Mesenchymal stem cell (in vitro differentiated cells and primary cell): ENCODE measurements around the gene FRMD8.

Experiments
- DNase-seq: peaks from one replicate; pipeline ENCODE4 v3.0.0-alpha.2; 2013
- H2AFZ ChIP-seq: one replicate; pipeline ENCODE4 v1.6.1; 2013; ENCODE audit warnings: low read depth, mild to moderate bottlenecking, control low read depth, inconsistent platforms, low read length, moderate library complexity
- H2AK5ac ChIP-seq: 2 replicates; pipeline ENCODE4 v1.6.1; 2013; ENCODE audit warnings: low read length, moderate library complexity, mild to moderate bottlenecking, inconsistent platforms; ENCODE audit not compliant: severe bottlenecking
- H2BK120ac ChIP-seq: one replicate; pipeline ENCODE4 v1.6.1; 2013; ENCODE audit warnings: low read depth, mild to moderate bottlenecking, inconsistent platforms, low read length, moderate library complexity
- H2BK12ac ChIP-seq, 2 experiments: one replicate each; pipeline ENCODE4 v1.6.1; 2013; ENCODE audit warnings: inconsistent platforms in 2 of 2, low read length in 2 of 2, mild to moderate bottlenecking in 2 of 2, moderate library complexity in 2 of 2, control low read depth in 1 of 2
- H2BK15ac ChIP-seq: one replicate; pipeline ENCODE4 v1.6.1; 2013; ENCODE audit warnings: mild to moderate bottlenecking, low read depth, inconsistent platforms; ENCODE audit not compliant: poor library complexity, severe bottlenecking
- H2BK5ac ChIP-seq: 2 replicates; pipeline ENCODE4 v1.6.1; 2013; ENCODE audit warnings: low read depth, mild to moderate bottlenecking, low read length, control low read depth, inconsistent platforms; ENCODE audit not compliant: poor library complexity, severe bottlenecking
- H3K14ac ChIP-seq, 2 experiments: one replicate each; pipeline ENCODE4 v1.6.1; 2013; ENCODE audit warnings: inconsistent platforms in 2 of 2, low read length in 2 of 2, control low read depth in 1 of 2, mild to moderate bottlenecking in 1 of 2, moderate library complexity in 1 of 2
- H3K18ac ChIP-seq, 2 experiments: one replicate each; pipeline ENCODE4 v1.6.1; 2013; ENCODE audit warnings: inconsistent platforms in 2 of 2, low read length in 2 of 2, control low read depth in 1 of 2, low read depth in 1 of 2, mild to moderate bottlenecking in 1 of 2
- H3K23ac ChIP-seq, 2 experiments: one replicate each; pipeline ENCODE4 v1.6.1; 2013; ENCODE audit warnings: inconsistent platforms in 2 of 2, low read length in 2 of 2, mild to moderate bottlenecking in 2 of 2, moderate library complexity in 2 of 2, control low read depth in 1 of 2
- H3K27ac ChIP-seq: 2 replicates; pipeline ENCODE4 v1.5.1; 2013; ENCODE audit warnings: mild to moderate bottlenecking, moderate library complexity, low read length, control low read depth, inconsistent platforms; ENCODE audit not compliant: poor library complexity, severe bottlenecking
- H3K27me3 ChIP-seq, 2 experiments: 2 replicates each; pipeline versions ENCODE4 v1.6.1 to v1.7.0; 2013; ENCODE audit warnings: low read length in 2 of 2, mild to moderate bottlenecking in 2 of 2, moderate library complexity in 2 of 2, control low read depth in 1 of 2, inconsistent platforms in 1 of 2; ENCODE audit not compliant: control insufficient read depth in 1 of 2, insufficient read depth in 1 of 2
- H3K36me3 ChIP-seq, 2 experiments: 2 replicates each; pipeline versions ENCODE4 v1.6.1 to v1.7.0; 2013; ENCODE audit warnings: low read length in 2 of 2, control low read depth in 1 of 2, inconsistent platforms in 1 of 2, low read depth in 1 of 2, mild to moderate bottlenecking in 1 of 2; ENCODE audit not compliant: insufficient read depth in 2 of 2, control insufficient read depth in 1 of 2
- H3K4ac ChIP-seq, 2 experiments: one replicate each; pipeline ENCODE4 v1.6.1; 2013; ENCODE audit warnings: inconsistent platforms in 2 of 2, low read length in 2 of 2, mild to moderate bottlenecking in 2 of 2, moderate library complexity in 2 of 2, control low read depth in 1 of 2, low read depth in 1 of 2
- H3K4me1 ChIP-seq: 2 replicates; pipeline ENCODE4 v1.6.1; 2013; ENCODE audit warnings: low read depth, low read length, control low read depth; ENCODE audit not compliant: control insufficient read depth, insufficient read depth
- H3K4me2 ChIP-seq: 2 replicates; pipeline ENCODE4 v1.6.1; 2013; ENCODE audit warnings: low read length, mild to moderate bottlenecking, inconsistent platforms; ENCODE audit not compliant: poor library complexity, severe bottlenecking
- H3K4me3 ChIP-seq, 2 experiments: 2 replicates each; pipeline versions ENCODE4 v1.5.1 to v1.7.0; 2013; ENCODE audit warnings: low read length in 2 of 2, mild to moderate bottlenecking in 2 of 2, control low read depth in 1 of 2, low read depth in 1 of 2; ENCODE audit not compliant: insufficient read depth in 1 of 2
- H3K79me1 ChIP-seq: replicated peaks from 2 replicates; pipeline ENCODE4 v1.6.1; 2013; ENCODE audit warnings: mild to moderate bottlenecking, control low read depth, low read length, inconsistent platforms; ENCODE audit not compliant: poor library complexity, severe bottlenecking
- H3K9ac ChIP-seq: 2 replicates; pipeline ENCODE4 v1.7.0; 2013; ENCODE audit warnings: mild to moderate bottlenecking, low read length, moderate library complexity
- H3K9me3 ChIP-seq: 2 replicates; pipeline ENCODE4 v1.7.0; 2013; ENCODE audit warnings: mild to moderate bottlenecking, low read length; ENCODE audit not compliant: control insufficient read depth
- H4K8ac ChIP-seq: one replicate; pipeline ENCODE4 v1.6.1; 2013; ENCODE audit warnings: inconsistent platforms, mild to moderate bottlenecking, low read length, moderate library complexity
- H4K91ac ChIP-seq: one replicate; pipeline ENCODE4 v1.6.1; 2013; ENCODE audit warnings: mild to moderate bottlenecking, low read length, inconsistent platforms
- WGBS: methylation state at CpG from one replicate; pipeline ENCODE4 v1.1.7; 2013; ENCODE audit warnings: mixed read lengths; 5-methylcytosine and 5-hydroxymethylcytosine counted together

Gene FRMD8

GRCh38 chr11:65363770-65364169, 22.7 kb upstream of the FRMD8 start:
- Histone ChIP-seq H2BK15ac (no peak overlapping the region), H3K4me3 (no peak overlapping the region), H2AK5ac (no peak overlapping the region), H3K79me1 (peaks cover 2% of the 10 kb centered on the region), H2AFZ (no peak overlapping the region), H2BK120ac (no peak overlapping the region), H2BK12ac (no peak overlapping the region), H3K4ac (no peak overlapping the region), H4K8ac (no peak overlapping the region), H3K36me3 (no peaks in the 10 kb centered on the region), H3K23ac (no peak overlapping the region), H3K27me3 (peaks cover 0 to 3% of the 10 kb centered on the region in 2 experiments), H3K9me3 (no peaks in the 10 kb centered on the region), H3K18ac (no peak overlapping the region), H3K14ac (no peak overlapping the region), H3K4me2 (no peak overlapping the region), H3K4me1 (no peaks in the 10 kb centered on the region), H2BK5ac (no peak overlapping the region), H3K9ac (no peak overlapping the region), H3K27ac (no peak overlapping the region), H4K91ac (no peak overlapping the region)
- WGBS = 83% methylated on average over 3 of the region's 3 CpGs
- DNase-seq = no peak

- no peak overlapping the region for H2AK5ac ChIP-seq
These were observed 20.1 kb upstream of the FRMD8 start for GRCh38 chr11:65366340-65366773.

GRCh38 chr11:65370659-65371049, 15.8 kb upstream of the FRMD8 start:
- Histone ChIP-seq H3K27me3 (no peaks in the 10 kb centered on the region), H2BK12ac (peak overlapping the region; percentile 61 to 69), H3K4me1 (peaks cover 4% of the 10 kb centered on the region), H3K14ac (no peak overlapping the region), H3K18ac (peak overlapping the region; percentile 31 to 91), H3K27ac (peak overlapping the region; percentile 25), H3K4ac (peak overlapping the region in 1 of 2 experiments; percentile 63), H3K4me3 (no peak overlapping the region), H2AK5ac (no peak overlapping the region), H3K4me2 (no peak overlapping the region), H3K23ac (no peak overlapping the region), H2AFZ (no peak overlapping the region), H2BK120ac (peak overlapping the region; percentile 23), H3K9ac (peak overlapping the region; percentile 79), H3K36me3 (no peaks in the 10 kb centered on the region), H2BK15ac (peak overlapping the region; percentile 97), H3K9me3 (no peaks in the 10 kb centered on the region), H2BK5ac (no peak overlapping the region), H3K79me1 (peaks cover 7% of the 10 kb centered on the region), H4K91ac (peak overlapping the region; percentile 78), H4K8ac (peak overlapping the region; percentile 43)
- WGBS = 83% methylated on average over 6 of the region's 6 CpGs
- no peak for DNase-seq

More at GRCh38 chr11:65366340-65366773, 20.1 kb upstream of the FRMD8 start:
- H2BK120ac ChIP-seq = no peak overlapping the region
- H3K27me3 ChIP-seq = no peaks in the 10 kb centered on the region
- H3K27ac ChIP-seq = no peak overlapping the region
- H3K9me3 ChIP-seq = no peaks in the 10 kb centered on the region
- peak overlapping the region in 1 of 2 experiments; percentile 21 for H3K18ac ChIP-seq
- H2BK5ac ChIP-seq = no peak overlapping the region
- 0% methylated on average over 4 of the region's 4 CpGs for WGBS
- H4K8ac ChIP-seq = peak overlapping the region; percentile 72
- DNase-seq = peak; percentile 90
- no peak overlapping the region for H3K23ac ChIP-seq
- no peak overlapping the region for H3K4me2 ChIP-seq
- H2AFZ ChIP-seq = no peak overlapping the region
- H3K79me1 ChIP-seq = peaks cover 4% of the 10 kb centered on the region
- peaks cover 4% of the 10 kb centered on the region for H3K4me1 ChIP-seq
- no peak overlapping the region for H3K4ac ChIP-seq
- no peak overlapping the region for H2BK15ac ChIP-seq
- H4K91ac ChIP-seq = peak overlapping the region; percentile 68
- no peak overlapping the region for H3K14ac ChIP-seq
- H3K4me3 ChIP-seq = no peak overlapping the region
- peak overlapping the region; percentile 52 for H3K9ac ChIP-seq
- peak overlapping the region; percentile 17 to 54 for H2BK12ac ChIP-seq
- H3K36me3 ChIP-seq = no peaks in the 10 kb centered on the region

- Histone ChIP-seq H3K4me1 (peaks cover 18% of the 10 kb centered on the region), H3K18ac (no peak overlapping the region), H3K27ac (no peak overlapping the region), H2AFZ (no peak overlapping the region), H3K9me3 (no peaks in the 10 kb centered on the region), H3K4me3 (no peak overlapping the region), H2BK12ac (peak overlapping the region in 1 of 2 experiments; percentile 3), H3K27me3 (no peaks in the 10 kb centered on the region), H3K36me3 (no peaks in the 10 kb centered on the region), H3K9ac (no peak overlapping the region), H2AK5ac (no peak overlapping the region), H3K14ac (no peak overlapping the region), H3K23ac (no peak overlapping the region), H3K4me2 (no peak overlapping the region), H2BK15ac (no peak overlapping the region), H3K79me1 (peaks cover 7% of the 10 kb centered on the region), H4K8ac (no peak overlapping the region), H3K4ac (no peak overlapping the region), H2BK5ac (no peak overlapping the region), H4K91ac (no peak overlapping the region), H2BK120ac (no peak overlapping the region)
- no peak for DNase-seq
- 93% methylated on average over 13 of the region's 14 CpGs for WGBS
These were observed 12.4 kb upstream of the FRMD8 start for GRCh38 chr11:65373839-65374580.
